Activated CD4-positive, alpha-beta T cell treated with anti-CD3 and anti-CD28 coated beads, Interleukin-2, amount 10 ng/mL, durations not matched to agents 24 days and 14 days (primary cell): ENCODE data around the gene GATB. TPM values are rescaled to one million over a fixed set of nuclear protein-coding genes. Genes with fewer than 3 reads are reported as not detected.
"Not testable (repeated sequence)": the region's sequence is repeated elsewhere in the genome, so short reads cannot be mapped to it uniquely, and the experiment has no call there.

Experiments
- DNase-seq: peaks from one replicate; pipeline ENCODE4 v3.0.0; 2022
- H3K27ac Mint-ChIP-seq: one replicate; pipeline ENCODE4 v1.8.0; 2022; ENCODE audit warnings: mild to moderate bottlenecking, mixed read lengths
- H3K27me3 Mint-ChIP-seq: one replicate; pipeline ENCODE4 v1.8.0; 2022; ENCODE audit warnings: mixed read lengths
- H3K36me3 Mint-ChIP-seq: one replicate; pipeline ENCODE4 v1.8.0; 2022; ENCODE audit warnings: low read depth, mild to moderate bottlenecking, mixed read lengths
- H3K4me1 Mint-ChIP-seq: one replicate; pipeline ENCODE4 v1.8.0; 2021; ENCODE audit warnings: mixed read lengths
- H3K4me3 Mint-ChIP-seq: one replicate; pipeline ENCODE4 v1.8.0; 2022; ENCODE audit warnings: mild to moderate bottlenecking, moderate library complexity, mixed read lengths
- H3K9me3 Mint-ChIP-seq: one replicate; pipeline ENCODE4 v1.8.0; 2021; ENCODE audit warnings: mixed read lengths
- intact Hi-C: fragments of 100-400 bp; cut with micrococcal nuclease; formaldehyde crosslinking; loops from one replicate; pipeline ENCODE4 v1.15.1; 2023
- total RNA-seq: library from RNA; stranded (reverse); gene quantifications from 2 replicates; pipeline ENCODE4 v1.2.3, GENCODE V29; 2022

GATB gene
- total RNA-seq, 1 donor from 2014 or later: 20.2 TPM

GRCh38 chr4:151772274-151772673 lies 11.5 kb upstream of the GATB start:
- intact Hi-C loops: no loop called here
- Mint-ChIP-seq H3K27me3 (peaks cover 23% of the 10 kb centered on the region), H3K9me3 (peaks cover 3% of the 10 kb centered on the region), H3K27ac (no peak overlapping the region), H3K4me1 (no peaks in the 10 kb centered on the region), H3K4me3 (no peak overlapping the region), H3K36me3 (no peaks in the 10 kb centered on the region)
- DNase-seq: no peak

GRCh38 chr4:151771664-151772063 lies 10.9 kb upstream of the GATB start:
- Mint-ChIP-seq H3K36me3 (no peaks in the 10 kb centered on the region), H3K4me1 (no peaks in the 10 kb centered on the region), H3K4me3 (no peak overlapping the region), H3K27me3 (peaks cover 25% of the 10 kb centered on the region), H3K9me3 (peaks cover 3% of the 10 kb centered on the region), H3K27ac (no peak overlapping the region)
- DNase-seq: no peak
- intact Hi-C loops: no loop called here

GRCh38 chr4:151770154-151770553 lies 9.3 kb upstream of the GATB start:
- Mint-ChIP-seq H3K27ac (no peak overlapping the region), H3K36me3 (no peaks in the 10 kb centered on the region), H3K4me3 (no peak overlapping the region), H3K27me3 (peaks cover 23% of the 10 kb centered on the region), H3K9me3 (no peaks in the 10 kb centered on the region), H3K4me1 (no peaks in the 10 kb centered on the region)
- intact Hi-C loops: no loop called here
- DNase-seq: no peak

- intact Hi-C loops: loop anchor here (10.0 kb wide), 2 partner anchors 246 to 606 kb away; no protein-coding TSS in a partner anchor
- H3K27ac Mint-ChIP-seq: no peak overlapping the region
- no peak overlapping the region for H3K4me3 Mint-ChIP-seq
- no peaks in the 10 kb centered on the region for H3K4me1 Mint-ChIP-seq
- no peaks in the 10 kb centered on the region for H3K36me3 Mint-ChIP-seq
- no peaks in the 10 kb centered on the region for H3K9me3 Mint-ChIP-seq
- no peak for DNase-seq
- H3K27me3 Mint-ChIP-seq: peaks cover 25% of the 10 kb centered on the region
Measured at GRCh38 chr4:151768835-151769234, 8.0 kb upstream of the GATB start.

- intact Hi-C loops: loop anchor here (10.0 kb wide), 2 partner anchors 248 to 608 kb away; no protein-coding TSS in a partner anchor
- Mint-ChIP-seq H3K27ac (no peak overlapping the region), H3K4me1 (peaks cover 1% of the 10 kb centered on the region), H3K36me3 (no peaks in the 10 kb centered on the region), H3K4me3 (no peak overlapping the region), H3K27me3 (peaks cover 19% of the 10 kb centered on the region), H3K9me3 (peaks cover 4% of the 10 kb centered on the region)
- DNase-seq: no peak
Measured at GRCh38 chr4:151766691-151767090, 5.9 kb upstream of the GATB start.

- Mint-ChIP-seq H3K27me3 (peaks cover 5% of the 10 kb centered on the region), H3K4me3 (peak overlapping the region; percentile 93), H3K27ac (no peak overlapping the region), H3K4me1 (peaks cover 15% of the 10 kb centered on the region), H3K9me3 (peaks cover 10% of the 10 kb centered on the region), H3K36me3 (peaks cover 6% of the 10 kb centered on the region)
- no peak for DNase-seq
- intact Hi-C loops: loop anchor here (5.0 to 10.0 kb wide), 5 partner anchors 255 to 643 kb away; no protein-coding TSS in a partner anchor
Measured at GRCh38 chr4:151760002-151760401, 805 bp downstream of the GATB start.

GRCh38 chr4:151753056-151753455 lies 7.8 kb downstream of the GATB start:
- Mint-ChIP-seq H3K27ac (peak overlapping the region; percentile 45), H3K27me3 (no peaks in the 10 kb centered on the region), H3K4me1 (peaks cover 17% of the 10 kb centered on the region), H3K9me3 (no peaks in the 10 kb centered on the region), H3K36me3 (peaks cover 16% of the 10 kb centered on the region), H3K4me3 (no peak overlapping the region)
- no peak for DNase-seq
- intact Hi-C loops: no loop called here

- Mint-ChIP-seq H3K4me3 (no peak overlapping the region), H3K9me3 (no peaks in the 10 kb centered on the region), H3K4me1 (peaks cover 17% of the 10 kb centered on the region), H3K36me3 (peaks cover 10% of the 10 kb centered on the region), H3K27me3 (no peaks in the 10 kb centered on the region), H3K27ac (no peak overlapping the region)
- DNase-seq: no peak
- intact Hi-C loops: no loop called here
Measured at GRCh38 chr4:151750156-151750555, 10.7 kb downstream of the GATB start.

GRCh38 chr4:151745481-151746231 lies 15.2 kb downstream of the GATB start:
- Mint-ChIP-seq H3K27me3 (no peaks in the 10 kb centered on the region), H3K4me1 (peaks cover 5% of the 10 kb centered on the region), H3K36me3 (no peaks in the 10 kb centered on the region), H3K27ac (no peak overlapping the region), H3K4me3 (no peak overlapping the region), H3K9me3 (no peaks in the 10 kb centered on the region)
- DNase-seq: no peak
- intact Hi-C loops: no loop called here

- Mint-ChIP-seq H3K9me3 (no peaks in the 10 kb centered on the region), H3K27ac (no peak overlapping the region)
- intact Hi-C loops: no loop called here
Measured at GRCh38 chr4:151744614-151745013, 16.2 kb downstream of the GATB start.

GRCh38 chr4:151743894-151744293 lies 16.9 kb downstream of the GATB start:
- no peak for DNase-seq
- no peak overlapping the region for H3K27ac Mint-ChIP-seq
- no peak overlapping the region for H3K4me3 Mint-ChIP-seq
- no peaks in the 10 kb centered on the region for H3K9me3 Mint-ChIP-seq
- peaks cover 5% of the 10 kb centered on the region for H3K4me1 Mint-ChIP-seq
- intact Hi-C loops: no loop called here
- H3K27me3 Mint-ChIP-seq: no peaks in the 10 kb centered on the region
- H3K36me3 Mint-ChIP-seq: no peaks in the 10 kb centered on the region

More at GRCh38 chr4:151744614-151745013, 16.2 kb downstream of the GATB start:
- Mint-ChIP-seq H3K36me3 (no peaks in the 10 kb centered on the region), H3K27me3 (no peaks in the 10 kb centered on the region), H3K4me1 (peaks cover 5% of the 10 kb centered on the region), H3K4me3 (no peak overlapping the region)
- no peak for DNase-seq

GRCh38 chr4:151743128-151743854 lies 17.5 kb downstream of the GATB start:
- no peaks in the 10 kb centered on the region for H3K9me3 Mint-ChIP-seq
- no peak overlapping the region for H3K27ac Mint-ChIP-seq
- peaks cover under 1% of the 10 kb centered on the region for H3K36me3 Mint-ChIP-seq
- DNase-seq: no peak
- no peak overlapping the region for H3K4me3 Mint-ChIP-seq
- intact Hi-C loops: no loop called here
- H3K27me3 Mint-ChIP-seq: no peaks in the 10 kb centered on the region
- peaks cover 5% of the 10 kb centered on the region for H3K4me1 Mint-ChIP-seq

GRCh38 chr4:151738720-151739517 lies 21.9 kb downstream of the GATB start:
- Mint-ChIP-seq H3K27ac (no peak overlapping the region), H3K9me3 (peaks cover 12% of the 10 kb centered on the region), H3K4me1 (no peaks in the 10 kb centered on the region), H3K4me3 (no peak overlapping the region), H3K36me3 (peaks cover 12% of the 10 kb centered on the region), H3K27me3 (no peaks in the 10 kb centered on the region)
- intact Hi-C loops: no loop called here
- no peak for DNase-seq

- H3K27me3 Mint-ChIP-seq, intact Hi-C loops: not testable (repeated sequence)
Measured at GRCh38 chr4:151736852-151737251, 24.0 kb downstream of the GATB start.

More at GRCh38 chr4:151736852-151737251, 24.0 kb downstream of the GATB start:
- H3K4me1 Mint-ChIP-seq, DNase-seq, H3K4me3 Mint-ChIP-seq, H3K27ac Mint-ChIP-seq: not testable (repeated sequence)
- peaks cover 12% of the 10 kb centered on the region for H3K9me3 Mint-ChIP-seq
- H3K36me3 Mint-ChIP-seq: peaks cover 12% of the 10 kb centered on the region
